HG03442 (cell line): ENCODE measurements around the gene P2RX7.
A peak's percentile ranks its signal among the peaks of the same experiment; 100 is the strongest.

ENCODE experiments used
- ATAC-seq: cut with Tn5 transposase; IDR thresholded peaks from one replicate; pipeline ENCODE4 v1.9.1; 2021; ENCODE audit warnings: mild to moderate bottlenecking, moderate library complexity; ENCODE audit not compliant: unreplicated experiment

Gene P2RX7

DNA sequence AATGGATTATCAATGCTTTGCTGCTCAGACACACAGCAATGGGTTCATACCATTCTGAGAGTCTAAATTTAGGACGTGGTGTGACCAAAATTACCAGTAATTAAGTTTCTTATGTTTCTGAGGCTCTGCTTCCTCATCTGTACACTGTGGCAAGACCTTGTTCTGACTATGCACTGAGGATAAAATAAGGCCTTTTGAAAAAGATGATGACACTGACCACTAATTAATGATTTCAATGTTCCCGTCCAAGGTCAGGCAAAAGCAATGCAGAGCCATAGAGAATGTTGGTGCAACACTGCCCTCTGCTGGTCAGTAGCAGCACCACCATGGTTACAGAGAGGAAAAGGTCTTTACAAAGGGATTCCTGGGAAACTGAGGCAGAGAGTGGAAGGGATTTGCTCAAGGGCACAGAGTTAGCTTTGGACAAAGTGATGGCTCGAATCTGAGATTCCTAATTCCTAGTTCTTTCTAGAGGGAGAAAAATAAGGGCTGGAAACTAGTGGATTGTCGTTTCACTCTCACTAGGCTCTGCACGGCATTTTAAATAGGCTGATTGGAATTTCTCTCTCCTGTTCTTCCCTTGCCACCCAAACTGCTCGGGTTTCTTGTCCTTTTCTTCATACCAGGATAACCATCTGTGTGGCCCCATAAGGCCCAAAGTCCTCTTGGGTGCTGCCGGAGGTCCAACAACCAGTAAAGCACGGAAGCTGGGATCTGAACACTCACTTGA lies 22.3 kb upstream of the P2RX7 start:
- no peak for ATAC-seq

DNA sequence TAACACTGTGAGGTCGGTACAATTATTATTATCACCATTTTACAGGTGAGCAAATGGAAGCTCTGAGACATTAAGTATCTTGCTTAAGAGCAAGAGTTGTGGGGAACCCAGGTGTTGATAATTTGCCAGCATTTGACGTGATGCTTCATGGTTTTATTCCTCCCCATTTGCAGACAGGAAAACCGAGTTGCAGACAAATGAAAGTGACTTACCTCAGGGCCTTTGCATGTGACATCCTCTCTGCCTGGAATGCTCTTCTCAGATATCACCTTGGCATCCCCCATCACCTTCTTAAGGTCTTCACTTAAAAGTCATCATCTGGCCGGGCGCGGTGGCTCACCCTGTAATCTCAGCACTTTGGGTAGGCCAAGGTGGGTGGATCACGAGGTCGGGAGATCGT lies 21.0 kb upstream of the P2RX7 start:
- ATAC-seq = no peak

DNA sequence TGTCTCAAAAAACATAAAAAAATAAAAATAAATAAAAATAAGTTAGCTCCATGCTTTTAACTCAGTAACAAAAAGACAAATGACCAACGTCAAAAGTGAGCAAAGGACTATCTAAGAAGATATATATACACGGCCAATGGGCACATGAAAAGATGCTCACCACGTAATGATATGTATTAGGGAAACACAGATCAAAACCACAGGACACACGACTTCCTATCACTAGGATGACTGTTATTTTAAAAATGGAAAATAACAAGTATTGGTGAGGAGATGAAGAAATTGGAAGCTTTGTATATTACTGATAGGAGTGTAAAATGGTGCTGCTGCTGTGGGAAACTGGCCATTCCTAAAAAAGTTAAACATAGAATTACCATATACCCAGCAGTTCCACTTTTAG lies 20.2 kb upstream of the P2RX7 start:
- ATAC-seq = no peak

DNA sequence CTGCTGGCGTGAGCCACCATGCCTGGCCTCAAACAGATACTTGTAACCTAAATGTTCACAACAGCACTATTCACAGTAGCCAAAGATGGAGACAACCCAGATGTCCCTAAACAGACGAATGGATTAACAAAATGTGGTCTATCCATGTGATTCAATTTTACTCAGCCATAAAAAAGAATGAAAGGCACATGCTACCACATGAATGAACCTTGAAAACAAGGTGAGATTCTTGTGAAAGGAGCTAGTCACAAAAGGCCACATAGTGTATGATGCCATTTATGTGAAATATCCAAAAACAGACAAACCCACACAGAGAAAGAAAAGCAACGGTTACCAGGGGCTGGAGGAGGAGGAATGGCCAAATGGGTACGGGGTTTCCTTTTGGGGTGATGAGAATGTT lies 19.6 kb upstream of the P2RX7 start:
- no peak for ATAC-seq

DNA sequence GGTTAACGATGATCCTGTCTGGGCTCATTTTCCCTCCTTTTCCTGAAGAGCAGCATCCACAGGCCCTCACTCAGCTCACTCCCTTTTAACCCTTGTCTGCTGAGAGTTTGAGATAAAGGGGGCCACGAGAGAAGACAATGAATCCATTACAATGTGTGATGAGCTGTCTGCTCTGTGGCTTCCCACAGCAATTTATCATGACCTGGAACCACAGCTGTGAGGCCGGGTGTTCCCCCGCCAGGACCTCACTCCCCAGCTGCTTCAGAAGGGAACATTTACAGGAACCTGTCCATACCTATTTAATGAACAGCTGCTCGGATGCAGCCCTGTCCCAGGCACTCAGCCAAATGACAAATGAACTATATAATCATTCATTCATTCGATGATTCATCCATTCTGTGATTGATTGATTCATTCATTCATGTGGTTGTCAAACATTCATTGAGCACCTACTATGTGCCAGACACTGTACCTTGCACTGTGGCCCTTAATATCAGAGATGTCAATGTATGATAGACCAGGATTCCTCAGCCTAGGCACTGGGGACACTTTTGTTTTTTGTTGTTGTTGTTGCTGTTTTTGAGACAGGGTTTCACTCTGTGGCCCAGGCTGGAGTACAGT lies 18.5 kb upstream of the P2RX7 start:
- no peak for ATAC-seq

DNA sequence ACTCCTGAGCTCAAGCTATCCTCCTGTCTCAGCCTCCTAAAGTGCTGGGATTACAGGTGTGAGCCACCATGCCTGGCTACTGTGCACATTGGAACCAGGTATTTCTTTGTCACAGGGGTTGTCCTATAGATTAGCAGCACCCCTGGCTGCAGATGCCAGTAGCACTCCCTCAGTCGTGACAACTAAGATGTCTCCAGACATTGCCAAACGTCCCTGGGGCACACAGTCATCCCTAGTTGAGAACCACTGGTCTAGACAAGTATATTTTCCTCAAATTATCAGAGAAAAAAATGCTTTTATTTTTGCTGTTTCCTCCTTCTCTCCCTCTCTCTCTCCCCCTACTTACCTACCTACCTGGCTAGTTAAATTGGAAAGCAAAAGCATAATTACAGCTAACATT lies 17.9 kb upstream of the P2RX7 start:
- no peak for ATAC-seq

DNA sequence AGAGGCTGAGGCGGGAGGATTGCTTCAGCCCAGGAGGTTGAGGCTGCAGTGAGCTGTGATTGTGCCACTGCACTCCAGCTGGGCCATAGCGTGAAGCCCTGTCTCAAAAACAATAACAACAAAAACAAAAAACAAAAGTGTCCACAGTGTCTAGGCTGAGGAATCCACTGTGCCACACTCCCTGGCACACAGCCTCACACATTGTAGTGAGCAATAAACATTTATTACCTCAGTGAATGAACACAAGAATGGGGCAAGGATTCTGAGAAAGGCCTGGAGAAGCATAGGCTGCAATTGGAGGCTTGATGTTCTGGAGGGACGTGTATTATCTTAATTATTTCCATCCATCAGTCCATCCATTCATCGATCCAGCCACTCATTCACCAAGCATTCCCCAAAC lies 17.1 kb upstream of the P2RX7 start:
- ATAC-seq = no peak

DNA sequence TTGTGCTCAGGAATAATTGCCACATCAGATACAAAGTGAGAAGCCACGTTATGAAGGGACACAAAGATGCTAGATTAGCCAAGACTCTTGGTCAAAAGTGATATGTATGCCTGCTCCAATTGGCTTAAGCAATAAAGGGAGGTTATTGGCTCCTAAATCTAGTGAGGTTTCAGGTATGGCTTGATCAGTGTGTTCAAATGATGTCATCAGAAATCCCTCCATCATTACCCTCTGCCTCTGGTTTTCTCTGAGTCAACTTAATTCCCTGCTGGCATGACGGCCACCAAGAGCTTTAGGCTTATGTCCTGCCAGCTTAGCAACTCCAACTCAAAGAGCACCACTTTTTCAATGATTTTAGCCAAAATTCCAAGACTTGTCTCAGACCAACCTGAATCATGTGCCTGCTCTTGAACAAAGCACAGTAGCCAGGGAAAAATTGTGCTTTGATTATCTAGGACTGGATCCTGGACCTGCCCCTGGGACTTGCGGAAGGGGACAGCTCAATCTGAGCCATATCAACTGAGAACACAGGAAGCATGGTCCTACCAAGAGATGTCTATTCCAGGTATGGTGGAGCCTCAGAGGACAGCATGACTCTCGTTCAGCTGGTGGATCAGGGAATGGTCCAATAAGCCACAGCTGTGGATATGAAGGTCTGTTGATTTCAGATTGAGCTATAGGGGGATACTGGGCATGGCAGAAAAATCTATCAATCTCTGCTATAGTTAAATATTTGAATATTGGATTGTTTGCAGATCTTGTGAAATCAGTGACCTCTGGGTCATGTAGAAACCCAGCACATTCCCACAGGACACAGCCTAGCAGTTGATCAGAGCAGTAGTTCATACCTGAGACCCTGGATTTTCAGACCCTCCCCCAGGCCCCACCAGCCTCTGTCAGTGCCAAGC lies 16.1 kb upstream of the P2RX7 start:
- no peak for ATAC-seq

DNA sequence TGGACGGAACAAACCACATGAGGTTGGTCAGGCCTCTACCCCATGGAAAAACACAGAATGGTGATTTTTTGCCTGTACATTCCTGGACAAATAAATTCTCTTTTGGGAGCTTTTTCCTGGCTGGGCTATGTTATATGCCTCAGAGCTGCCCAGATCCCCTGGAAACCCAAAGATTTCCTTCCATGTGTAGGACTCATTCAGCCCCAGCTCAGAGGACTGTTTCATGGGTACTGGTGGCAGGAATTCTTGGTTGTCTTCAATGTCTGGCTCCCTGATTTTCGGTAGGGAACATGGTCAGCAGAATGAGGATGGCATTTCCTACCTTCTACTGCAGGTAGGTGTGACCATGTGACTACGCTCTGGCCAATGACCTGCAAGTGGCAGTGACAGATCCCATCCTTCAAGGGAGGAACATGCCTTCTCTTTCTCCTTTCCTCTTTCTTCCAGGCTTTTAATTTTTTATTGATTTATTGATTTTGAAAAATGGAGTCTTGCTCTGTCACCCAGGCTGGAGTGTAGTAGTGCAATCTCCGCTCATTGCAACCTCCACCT lies 15.4 kb upstream of the P2RX7 start:
- no peak for ATAC-seq

DNA sequence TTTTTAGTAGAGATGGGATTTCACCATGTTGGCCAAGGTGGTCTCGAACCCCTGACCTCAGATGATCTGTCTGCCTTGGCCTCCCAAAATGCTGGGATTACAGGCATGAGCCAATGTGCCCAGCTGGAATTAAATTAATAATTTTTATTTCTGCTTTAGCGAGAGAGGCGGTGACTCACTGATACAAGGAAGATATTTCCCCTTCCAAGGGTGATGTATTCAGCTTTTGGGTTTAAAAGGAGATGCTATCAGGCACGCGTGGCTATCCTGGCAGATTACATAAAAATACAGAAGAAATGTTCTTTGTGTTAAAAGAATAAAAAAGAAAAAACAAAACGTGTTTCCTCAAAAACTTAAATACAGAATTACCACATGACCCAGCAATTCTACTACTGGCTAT lies 12.4 kb upstream of the P2RX7 start:
- no peak for ATAC-seq

DNA sequence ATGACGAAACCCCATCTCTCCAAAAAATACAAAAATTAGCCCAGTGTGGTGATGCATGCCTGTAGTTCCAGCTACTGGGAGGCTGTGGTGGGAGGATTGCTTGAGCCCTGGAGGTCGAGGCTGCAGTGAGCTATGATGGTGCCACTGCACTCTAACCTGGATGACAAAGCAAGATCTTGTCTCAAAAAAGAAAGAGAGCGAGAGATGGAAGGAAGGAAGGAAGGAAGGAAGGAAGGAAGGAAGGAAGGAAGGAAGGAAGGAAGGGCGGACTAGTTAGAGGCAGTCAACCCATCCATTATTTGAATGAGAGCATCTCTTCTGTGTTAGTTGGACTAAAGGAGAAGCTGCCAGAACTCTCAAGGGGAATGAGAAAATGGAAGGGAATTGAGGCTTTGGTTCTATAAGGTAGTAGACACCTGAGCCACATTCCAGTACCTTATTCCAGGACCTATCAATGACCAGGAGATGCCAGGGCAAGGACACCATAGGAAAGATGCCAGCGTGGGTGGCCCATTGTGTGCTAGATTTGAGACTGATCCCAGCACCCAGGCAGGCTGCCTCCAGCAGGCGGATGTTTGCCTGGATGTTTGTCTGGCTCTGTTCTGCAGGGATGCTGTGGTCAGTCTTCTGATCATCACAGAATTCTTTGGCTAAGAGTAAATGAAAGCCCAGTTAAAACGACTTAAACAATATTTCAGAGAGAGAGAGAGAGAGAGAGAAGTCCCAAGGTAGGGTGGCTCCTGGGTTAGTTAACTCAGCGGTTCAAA lies 11.5 kb upstream of the P2RX7 start:
- ATAC-seq = no peak

DNA sequence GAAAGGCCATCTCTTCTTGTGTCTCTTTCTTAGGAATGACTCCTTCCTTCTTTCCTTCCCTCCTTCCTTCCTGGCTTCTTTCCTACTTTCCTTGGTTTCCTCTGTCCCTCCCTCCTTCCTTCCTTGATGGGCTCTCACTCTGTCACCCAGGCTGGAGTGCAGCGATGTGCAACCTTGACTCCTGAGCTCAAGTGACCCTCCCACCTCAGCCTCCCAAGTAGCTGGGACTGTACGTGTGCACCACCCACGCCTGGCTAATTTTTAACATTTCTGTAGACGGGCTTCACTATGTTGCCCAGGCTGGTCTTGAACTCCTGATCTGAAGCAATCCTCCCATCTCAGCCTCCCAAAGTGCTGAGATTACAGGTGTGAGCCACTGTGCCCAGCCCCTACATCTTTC lies 10.9 kb upstream of the P2RX7 start:
- no peak for ATAC-seq

DNA sequence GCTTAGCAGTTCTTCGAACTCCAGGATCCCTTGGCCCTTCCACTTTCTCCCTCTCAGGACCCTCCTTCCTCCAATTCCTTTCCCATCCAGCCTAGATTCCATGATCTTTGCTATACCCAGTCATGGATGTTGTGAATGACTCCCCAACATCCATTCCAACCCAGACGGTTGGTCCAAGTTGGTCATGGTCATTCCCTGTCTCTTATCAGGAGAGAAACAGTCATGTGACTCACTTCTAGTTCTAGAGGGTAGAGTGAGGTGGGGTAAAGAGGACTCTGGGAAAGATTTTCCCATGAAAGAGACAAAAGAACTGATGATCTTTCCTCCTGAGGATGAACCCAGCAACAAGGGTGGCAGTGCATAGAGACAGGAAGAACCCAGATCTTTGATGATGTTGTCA lies 9.2 kb upstream of the P2RX7 start:
- ATAC-seq = no peak

DNA sequence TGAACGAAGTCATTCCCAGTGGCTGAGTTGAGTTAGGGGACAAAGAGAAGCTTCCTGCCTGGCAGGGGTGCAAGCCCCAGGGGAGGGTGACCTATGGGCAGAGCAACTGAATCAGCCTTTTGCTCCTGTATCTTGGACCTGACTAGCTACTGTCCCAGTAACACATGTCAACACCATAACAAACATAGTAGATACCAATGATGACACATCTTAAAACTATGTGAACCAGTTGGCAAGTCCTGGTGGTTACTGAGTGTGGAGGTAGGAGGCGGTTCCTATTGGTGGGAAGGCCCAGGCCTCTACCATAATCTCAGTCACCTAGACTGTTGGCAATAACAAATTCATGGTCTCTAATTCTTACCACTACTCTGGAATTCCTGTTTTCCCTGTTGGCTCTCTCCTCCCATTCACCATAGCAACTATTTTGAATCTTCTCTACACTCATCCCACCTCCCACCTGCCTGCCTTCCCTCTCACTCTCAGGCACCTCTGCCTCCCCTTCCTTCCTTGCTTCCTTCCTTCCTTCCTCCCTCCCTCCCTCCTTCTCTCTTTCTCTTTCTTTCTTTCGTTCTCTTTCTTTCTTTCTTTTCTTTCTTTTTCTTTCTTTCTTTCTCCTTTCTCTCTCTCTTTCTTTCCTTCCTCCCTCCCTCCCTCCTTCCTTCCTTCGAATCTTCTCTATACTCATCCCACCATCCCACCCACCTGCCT lies 8.1 kb upstream of the P2RX7 start:
- no peak for ATAC-seq

DNA sequence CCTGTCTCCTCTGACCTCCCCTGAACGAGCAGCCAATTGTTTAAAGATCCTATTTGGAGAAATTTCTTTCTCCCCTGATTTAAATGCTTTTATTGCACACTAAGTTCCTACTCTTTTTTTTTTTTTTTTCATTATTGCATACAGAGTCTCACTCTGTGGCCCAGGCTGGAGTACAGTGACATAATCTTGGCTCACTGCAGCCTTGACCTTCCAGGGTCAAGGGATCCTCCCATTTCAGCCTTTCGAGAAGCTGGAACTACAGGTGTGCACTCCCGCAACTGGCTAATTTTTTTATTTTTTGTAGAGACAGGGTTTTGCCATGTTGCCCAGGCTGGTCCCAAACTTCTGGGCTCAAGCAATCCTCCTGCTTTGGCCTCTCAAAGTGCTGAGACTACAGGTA lies 5.2 kb upstream of the P2RX7 start:
- ATAC-seq = no peak

DNA sequence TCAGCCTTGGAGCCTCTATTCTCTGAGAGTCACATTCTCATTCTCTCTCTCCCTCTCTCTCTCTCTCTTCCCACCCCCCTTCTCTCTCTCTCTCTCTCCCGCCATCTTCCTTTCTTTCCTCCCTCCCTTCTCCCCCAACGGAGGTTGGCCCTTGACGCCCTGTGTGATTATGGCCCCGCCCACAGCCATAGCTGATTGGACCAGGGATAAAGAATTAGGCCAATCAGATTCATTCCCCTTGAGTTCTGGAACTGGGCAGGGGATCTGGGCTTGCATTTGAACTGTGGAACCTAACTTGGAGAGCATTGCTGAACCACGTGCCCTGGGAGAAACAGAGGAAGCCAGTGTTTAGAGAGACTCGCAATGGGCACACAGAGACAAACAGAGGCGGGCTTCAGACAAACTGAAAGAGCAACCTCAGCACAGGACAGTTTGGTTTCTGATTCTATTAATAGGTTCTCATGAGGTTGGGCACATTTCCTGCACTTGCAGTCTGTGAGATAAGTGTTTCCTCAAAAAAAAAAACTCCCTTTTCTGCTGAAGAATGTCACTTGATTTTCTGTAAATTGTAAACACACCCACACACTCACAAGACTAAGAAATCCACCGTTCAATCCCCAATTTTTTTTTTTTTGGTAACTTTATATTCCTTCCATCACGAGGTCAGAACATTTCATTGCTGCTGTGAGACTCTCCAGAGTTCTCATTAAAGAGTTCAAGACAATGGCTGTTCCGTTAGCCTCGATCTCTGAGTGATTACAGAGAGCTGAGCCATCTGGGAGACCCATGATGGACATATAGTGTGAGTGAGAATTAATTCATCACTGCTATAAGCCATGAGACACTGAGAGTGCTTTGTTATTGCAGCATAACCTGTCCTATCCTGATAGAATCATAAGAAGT lies 3.5 kb upstream of the P2RX7 start:
- ATAC-seq = peak; percentile 70

DNA sequence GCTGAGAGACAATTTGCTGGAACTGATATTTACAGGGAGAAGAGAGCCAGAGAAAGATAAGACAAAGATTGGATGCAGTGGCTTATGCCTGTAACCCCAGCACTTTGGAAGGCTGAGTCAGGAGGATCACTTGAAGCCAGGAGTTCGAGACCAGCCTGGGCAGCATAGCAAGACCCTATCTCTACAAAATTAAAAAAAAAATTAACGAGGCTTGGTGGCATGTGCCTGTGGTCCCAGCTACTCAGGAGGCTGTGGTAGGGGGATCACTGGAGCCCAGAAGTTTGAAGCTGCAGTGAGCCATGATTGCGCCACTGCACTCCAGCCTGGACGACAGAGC lies 2.9 kb upstream of the P2RX7 start:
- ATAC-seq = no peak

DNA sequence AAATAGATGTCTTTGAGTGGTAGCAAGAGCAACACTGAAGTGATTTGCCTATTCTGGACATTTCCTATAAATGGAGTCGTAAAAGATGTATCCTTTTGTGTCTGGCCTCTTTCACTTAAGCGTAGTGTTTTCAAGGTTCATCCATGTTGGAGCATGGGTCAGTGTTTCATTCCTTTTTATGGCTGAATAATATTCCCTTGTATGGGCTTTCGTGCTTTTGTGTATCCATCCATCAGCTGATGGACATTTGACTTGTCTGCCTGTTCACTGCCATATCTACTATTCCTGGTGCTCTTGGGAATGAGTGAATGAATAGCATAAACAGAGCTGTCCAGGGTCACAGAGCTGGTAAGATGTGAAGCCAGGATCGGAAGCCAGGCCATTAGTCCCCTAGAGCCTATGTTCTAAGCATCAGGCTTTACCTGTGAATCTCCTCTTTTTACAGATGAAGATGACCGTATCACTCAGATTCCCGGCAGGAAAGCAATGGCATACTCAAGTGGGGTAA lies 1.8 kb upstream of the P2RX7 start:
- no peak for ATAC-seq

DNA sequence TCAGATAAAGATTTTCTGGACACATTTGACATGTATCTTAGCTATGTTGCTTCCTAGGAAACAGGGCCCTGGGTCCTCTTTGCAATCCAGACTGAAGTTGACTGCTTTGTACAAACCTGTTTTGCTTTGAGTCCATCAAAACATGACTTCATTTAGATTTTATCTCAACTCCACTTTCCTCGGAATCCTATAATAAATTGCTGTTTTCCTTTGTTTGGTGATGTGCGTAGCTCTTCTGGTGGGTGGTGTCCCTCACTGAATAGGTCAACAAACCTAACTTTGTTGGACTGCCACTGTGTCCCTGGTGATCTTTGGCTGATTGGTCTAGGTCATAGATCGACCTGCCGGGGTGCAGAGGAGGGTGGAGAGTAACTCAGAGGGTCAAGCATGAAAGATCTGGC lies 735 bp upstream of the P2RX7 start:
- ATAC-seq = no peak
